ENCODE measurements around the gene GMDS. TPM values are rescaled to one million over a fixed set of nuclear protein-coding genes. Genes with fewer than 3 reads are reported as not detected.

GMDS gene
- total and polyA plus RNA-seq, 2 donors (not counting 3 experiments of a cell fraction or from before 2014, with no cell fraction given), result 9.8 to 23.5 TPM

- H3K4me1 ChIP-seq (ENCODE audit: control insufficient read depth, extremely low read depth, insufficient read depth, low read length), result no peaks in the 10 kb centered on the region
- no peak overlapping the region for H2AFZ ChIP-seq (ENCODE audit: low read depth, low read length)
- dilution Hi-C loops (cut with MboI; ENCODE audit: extremely low pct_ligation_motif_present, low sequenced_read_pairs), result no loop called here
- ChIA-PET POLR2A (no interaction called here), CTCF (interaction anchor here (1.1 kb wide), 1 partner anchor 12 kb away, joined by 4 read pairs; no protein-coding TSS in a partner anchor)
- H3K4me2 ChIP-seq (ENCODE audit: insufficient read depth, low read length), result no peak overlapping the region
- intact Hi-C loops (cut with micrococcal nuclease), result no loop called here
- no peaks in the 10 kb centered on the region for H3K9me3 ChIP-seq (replicated peaks; ENCODE audit: control insufficient read depth, insufficient read depth, low read length)
- no peaks in the 10 kb centered on the region for H3K36me3 ChIP-seq (ENCODE audit: control insufficient read depth in 2 of 2, extremely low read depth in 1 of 2, insufficient read depth in 2 of 2, low read length in 2 of 2)
- H3K4me3 ChIP-seq (replicated peaks in 1 of 3; ENCODE audit: insufficient read depth in 1 of 3, low read depth in 1 of 3, low read length in 3 of 3), result no peak overlapping the region
- FAIRE-seq (no peak), DNase-seq (ENCODE audit: low read depth, low spot score) (no peak)
- no peaks in the 10 kb centered on the region for H3K9me1 ChIP-seq (replicated peaks; ENCODE audit: control insufficient read depth, extremely low read depth, insufficient read depth, low read length)
- no peak overlapping the region for H3K27ac ChIP-seq (ENCODE audit: insufficient read depth, low read depth, low read length)
- BruUV-seq (replicated peaks), result no TSS peak
- no peaks in the 10 kb centered on the region for H3K27me3 ChIP-seq (ENCODE audit: control insufficient read depth in 2 of 2, insufficient read depth in 2 of 2, low read length in 2 of 2)
- H3K9ac ChIP-seq (replicated peaks; ENCODE audit: extremely low read depth, insufficient read depth, low read length), result no peak overlapping the region
- TF ChIP-seq MYC (IDR thresholded peaks at IDR 0.05; ENCODE audit: low read depth, low read length), result no peak
- no peak for TF ChIP-seq POLR2AphosphoS5 (IDR thresholded peaks at IDR 0.05; ENCODE audit: insufficient read depth, low read depth, low read length)
- TF ChIP-seq MAX (IDR thresholded peaks at IDR 0.05; ENCODE audit: insufficient read depth, insufficient read length), result no peak
- no peak for TF ChIP-seq CTCF (IDR thresholded peaks at IDR 0.05; ENCODE audit: extremely low read depth in 1 of 2, insufficient read depth in 1 of 2, low read depth in 1 of 2, low read length in 2 of 2)
- TF ChIP-seq FOS (IDR thresholded peaks at IDR 0.05; ENCODE audit: borderline replicate concordance, insufficient read depth, low read length), result no peak
- TF ChIP-seq EZH2 (IDR thresholded peaks at IDR 0.05; ENCODE audit: borderline replicate concordance, low read depth, low read length, severe bottlenecking), result no peak
- no peak for TF ChIP-seq JUN (IDR thresholded peaks at IDR 0.05; ENCODE audit: borderline replicate concordance, insufficient read depth, insufficient read length, low read depth)
- no peak for TF ChIP-seq POLR2A (IDR thresholded peaks at IDR 0.05; ENCODE audit: low read depth, low read length)
- TF ChIP-seq GATA2 (IDR thresholded peaks at IDR 0.05; ENCODE audit: insufficient read depth, insufficient read length, low read depth, low read length), result no peak
- H3K79me2 ChIP-seq (ENCODE audit: control insufficient read depth, insufficient read depth, low read length), result no peaks in the 10 kb centered on the region
- no peaks in the 10 kb centered on the region for H4K20me1 ChIP-seq (replicated peaks; ENCODE audit: control insufficient read depth, extremely low read depth, insufficient read depth, low read length)
These were observed 665.3 kb downstream of the GMDS start for GRCh38 chr6:1580109-1580508.

Data from endothelial cell of umbilical vein (primary cell).